ENCODE results near the gene EXPH5. TPM values are rescaled to one million over a fixed set of nuclear protein-coding genes. Genes with fewer than 3 reads are reported as not detected.

Gene EXPH5
- total RNA-seq, 1 experiment from 2014 or later = 18.3 TPM

- no peak for DNase-seq (ENCODE audit: low read depth, low spot score)
- Histone ChIP-seq H3K9ac (ENCODE audit: low read length) (no peak overlapping the region), H3K27me3 (ENCODE audit: insufficient read depth, low read length) (no peaks in the 10 kb centered on the region), H4K20me1 (ENCODE audit: insufficient read depth) (no peaks in the 10 kb centered on the region), H3K27ac (ENCODE audit: low read depth, low read length) (no peak overlapping the region), H3K79me2 (ENCODE audit: insufficient read depth, low read length) (no peaks in the 10 kb centered on the region), H3K9me3 (ENCODE audit: control insufficient read depth in 1 of 2, insufficient read depth in 1 of 2, low read depth in 1 of 2, low read length in 2 of 2) (no peaks in the 10 kb centered on the region), H3K4me2 (ENCODE audit: low read length) (no peak overlapping the region), H2AFZ (ENCODE audit: low read depth, low read length, poor library complexity, severe bottlenecking) (no peak overlapping the region), H3K9me2 (ENCODE audit: insufficient read depth) (no peaks in the 10 kb centered on the region), H3K4me1 (ENCODE audit: control insufficient read depth in 1 of 2, insufficient read depth in 2 of 2, low read length in 2 of 2) (peaks cover 0 to 5% of the 10 kb centered on the region in 2 experiments; a peak in 2 of 4 replicates), H3K36me3 (ENCODE audit: control insufficient read depth in 1 of 2, insufficient read depth in 2 of 2, low read length in 2 of 2) (peaks cover 5 to 6% of the 10 kb centered on the region in 2 experiments; a peak in 3 of 4 replicates), H3K4me3 (replicated peaks in 1 of 2; ENCODE audit: low read depth in 1 of 2, low read length in 2 of 2) (no peak overlapping the region)
- POLR2A ChIA-PET = no interaction called here
- RAD21 ChIA-PET (ENCODE audit: low non-redundant PET in 1 of 2, low total read pairs in 2 of 2, uncharacterized antibody in 2 of 2, unreplicated experiment in 2 of 2) = no interaction called here
- ATAC-seq = no peak
- BruUV-seq (replicated peaks) = no TSS peak
- intact Hi-C loops (cut with micrococcal nuclease) = no loop called here
- TF ChIP-seq SP1 (IDR thresholded peaks at IDR 0.05; ENCODE audit: low read depth) (no peak), EZH2phosphoT487 (IDR thresholded peaks at IDR 0.05; ENCODE audit: borderline replicate concordance) (no peak), ZFX (IDR thresholded peaks at IDR 0.05) (no peak), CBX3 (IDR thresholded peaks at IDR 0.05; ENCODE audit: low read depth) (no peak)
- CTCF ChIA-PET = no interaction called here
These were observed 120.9 kb downstream of the EXPH5 start for GRCh38 chr11:108472681-108473080.

GRCh38 chr11:108468478-108468864, 125.1 kb downstream of the EXPH5 start:
- Histone ChIP-seq H2AFZ (ENCODE audit: low read depth, low read length, poor library complexity, severe bottlenecking) (no peak overlapping the region), H3K9ac (ENCODE audit: low read length) (no peak overlapping the region), H3K36me3 (ENCODE audit: control insufficient read depth in 1 of 2, insufficient read depth in 2 of 2, low read length in 2 of 2) (no peaks in the 10 kb centered on the region), H4K20me1 (ENCODE audit: insufficient read depth) (no peaks in the 10 kb centered on the region), H3K4me2 (ENCODE audit: low read length) (no peak overlapping the region), H3K4me1 (ENCODE audit: control insufficient read depth in 1 of 2, insufficient read depth in 2 of 2, low read length in 2 of 2) (peaks cover 5 to 14% of the 10 kb centered on the region in 2 experiments; a peak in 3 of 4 replicates), H3K79me2 (ENCODE audit: insufficient read depth, low read length) (no peaks in the 10 kb centered on the region), H3K9me3 (ENCODE audit: control insufficient read depth in 1 of 2, insufficient read depth in 1 of 2, low read depth in 1 of 2, low read length in 2 of 2) (no peaks in the 10 kb centered on the region), H3K4me3 (replicated peaks in 1 of 2; ENCODE audit: low read depth in 1 of 2, low read length in 2 of 2) (no peak overlapping the region), H3K9me2 (ENCODE audit: insufficient read depth) (no peaks in the 10 kb centered on the region), H3K27ac (ENCODE audit: low read depth, low read length) (no peak overlapping the region), H3K27me3 (ENCODE audit: insufficient read depth, low read length) (no peaks in the 10 kb centered on the region)
- TF ChIP-seq MAX (IDR thresholded peaks at IDR 0.05) (no peak), ZFX (IDR thresholded peaks at IDR 0.05) (no peak), FOSL1 (IDR thresholded peaks at IDR 0.05; ENCODE audit: low read depth) (no peak), TCF7L2 (IDR thresholded peaks at IDR 0.05; ENCODE audit: borderline replicate concordance, extremely low read depth, insufficient read depth, insufficient read length) (no peak), SRF (IDR thresholded peaks at IDR 0.05; ENCODE audit: low read depth) (no peak), YY1 (IDR thresholded peaks at IDR 0.05; ENCODE audit: extremely low read depth, insufficient replicate concordance, low read depth, low read length) (no peak)
- RAD21 ChIA-PET (ENCODE audit: low non-redundant PET in 1 of 2, low total read pairs in 2 of 2, uncharacterized antibody in 2 of 2, unreplicated experiment in 2 of 2) = no interaction called here
- ATAC-seq (no peak), DNase-seq (ENCODE audit: low read depth, low spot score) (no peak)
- intact Hi-C loops (cut with micrococcal nuclease) = no loop called here
- POLR2A ChIA-PET = no interaction called here
- CTCF ChIA-PET = no interaction called here
- no TSS peak for BruUV-seq (replicated peaks)

All from HCT116 (cell line).